PC-9 (cell line): ENCODE measurements around the gene IGIP.

Experiments used
- EZH2 ChIP-seq: fragments of 200-600 bp; sonication (generic); IDR thresholded peaks from 2 replicates; pipeline ENCODE4 v1.8.0; 2017; ENCODE audit warnings: antibody characterized with exemption, low read depth
- TF ChIP-seq, protein P1 (sequence below): fragments of 200-600 bp; sonication (generic); conservative IDR thresholded peaks from 2 replicates; pipeline ENCODE4 v1.6.1; 2017; ENCODE audit warnings: mixed run types, antibody characterized with exemption, mild to moderate bottlenecking, moderate library complexity

DNA sequence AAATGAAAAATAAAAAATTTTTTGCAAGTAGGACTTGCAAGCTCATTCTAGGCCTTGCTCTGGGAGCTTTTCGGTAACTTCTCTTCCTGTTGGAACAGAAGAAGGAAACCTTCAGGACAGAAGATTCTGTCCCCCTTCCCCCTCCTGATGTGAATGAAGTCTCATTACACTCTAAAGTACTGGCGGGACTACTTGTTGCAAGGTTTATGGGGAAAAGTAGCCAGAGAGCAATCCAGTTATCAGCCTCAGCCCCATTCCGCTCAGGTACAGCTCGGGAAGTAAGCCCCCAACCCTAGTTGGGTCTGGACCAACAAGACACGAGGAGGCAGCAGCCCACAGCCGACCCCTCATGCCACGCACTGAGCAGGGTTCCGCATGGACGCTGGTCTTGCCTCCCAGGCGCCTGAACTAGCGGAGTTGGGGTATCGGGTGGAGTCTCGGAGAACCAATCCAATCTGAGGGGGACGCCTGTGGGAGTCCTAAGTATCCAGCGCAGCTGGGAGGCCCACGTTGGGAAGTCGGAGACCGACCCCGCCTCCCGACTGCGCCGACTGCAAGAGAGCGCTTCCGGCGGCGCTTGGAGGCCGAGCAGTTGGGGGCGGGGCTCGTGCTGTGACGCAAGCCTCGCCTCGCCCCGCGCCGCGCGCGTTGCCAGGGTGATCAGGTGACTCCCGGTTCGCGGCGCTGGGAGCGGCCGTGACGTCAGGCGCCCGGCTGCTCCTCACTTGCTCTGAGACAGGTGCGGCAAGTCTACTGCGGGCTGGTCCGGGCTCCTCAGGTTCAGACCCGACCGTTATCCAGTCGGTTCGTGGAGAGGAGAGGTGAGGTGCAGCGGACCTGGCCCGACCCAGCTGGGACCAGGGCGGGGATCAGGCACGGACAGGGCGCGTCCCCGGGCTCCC, 49.0 kb downstream of the IGIP start, which contains the start of gene CYSTM1:
- no peak for TF ChIP-seq EZH2
- TF ChIP-seq, protein P1, sequence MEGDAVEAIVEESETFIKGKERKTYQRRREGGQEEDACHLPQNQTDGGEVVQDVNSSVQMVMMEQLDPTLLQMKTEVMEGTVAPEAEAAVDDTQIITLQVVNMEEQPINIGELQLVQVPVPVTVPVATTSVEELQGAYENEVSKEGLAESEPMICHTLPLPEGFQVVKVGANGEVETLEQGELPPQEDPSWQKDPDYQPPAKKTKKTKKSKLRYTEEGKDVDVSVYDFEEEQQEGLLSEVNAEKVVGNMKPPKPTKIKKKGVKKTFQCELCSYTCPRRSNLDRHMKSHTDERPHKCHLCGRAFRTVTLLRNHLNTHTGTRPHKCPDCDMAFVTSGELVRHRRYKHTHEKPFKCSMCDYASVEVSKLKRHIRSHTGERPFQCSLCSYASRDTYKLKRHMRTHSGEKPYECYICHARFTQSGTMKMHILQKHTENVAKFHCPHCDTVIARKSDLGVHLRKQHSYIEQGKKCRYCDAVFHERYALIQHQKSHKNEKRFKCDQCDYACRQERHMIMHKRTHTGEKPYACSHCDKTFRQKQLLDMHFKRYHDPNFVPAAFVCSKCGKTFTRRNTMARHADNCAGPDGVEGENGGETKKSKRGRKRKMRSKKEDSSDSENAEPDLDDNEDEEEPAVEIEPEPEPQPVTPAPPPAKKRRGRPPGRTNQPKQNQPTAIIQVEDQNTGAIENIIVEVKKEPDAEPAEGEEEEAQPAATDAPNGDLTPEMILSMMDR = no peak
